NCI-H2107 treated with DMSO at 0.1 percent for 48 hours (cell line): ENCODE measurements around the gene MAML1.
A peak's percentile ranks its signal among the peaks of the same experiment; 100 is the strongest.

Experiments
- DNase-seq: peaks from one replicate; lab custom pipeline; 2025; ENCODE audit not compliant: unreplicated experiment; lab: John Stamatoyannopoulos, UW

The MAML1 gene

GRCh38 chr5:179802207-179802883 is 69.7 kb downstream of the MAML1 start:
- no peak for DNase-seq

- peak; percentile 70 for DNase-seq
These were observed 70.4 kb downstream of the MAML1 start for GRCh38 chr5:179802950-179803562.

GRCh38 chr5:179803651-179804554 is 71.3 kb downstream of the MAML1 start:
- DNase-seq: no peak

- no peak for DNase-seq
These were observed 71.9 kb downstream of the MAML1 start for GRCh38 chr5:179804555-179804947.

GRCh38 chr5:179805070-179805528 is 72.5 kb downstream of the MAML1 start:
- no peak for DNase-seq

GRCh38 chr5:179805529-179806249 is 73.1 kb downstream of the MAML1 start:
- DNase-seq: no peak

GRCh38 chr5:179806250-179807048 is 73.8 kb downstream of the MAML1 start, which contains the start of gene MGAT4B:
Gene MGAT4B, minus strand, starts transcription at chr5:179806866. Its CDS starts 283 bp downstream, at chr5:179806583.
- DNase-seq: no peak

- DNase-seq: no peak
These were observed 79.7 kb downstream of the MAML1 start for GRCh38 chr5:179812135-179812825.

GRCh38 chr5:179812997-179813607 is 80.5 kb downstream of the MAML1 start:
- no peak for DNase-seq

GRCh38 chr5:179814090-179814489 is 81.5 kb downstream of the MAML1 start:
- no peak for DNase-seq

GRCh38 chr5:179815491-179816249 is 83.0 kb downstream of the MAML1 start:
- DNase-seq: no peak

- DNase-seq: no peak
These were observed 83.8 kb downstream of the MAML1 start for GRCh38 chr5:179816401-179816795.

- no peak for DNase-seq
These were observed 84.3 kb downstream of the MAML1 start for GRCh38 chr5:179816796-179817469.

- DNase-seq: no peak
These were observed 84.8 kb downstream of the MAML1 start for GRCh38 chr5:179817470-179817840.

GRCh38 chr5:179817890-179818745 is 85.5 kb downstream of the MAML1 start:
- no peak for DNase-seq

GRCh38 chr5:179818746-179819295 is 86.2 kb downstream of the MAML1 start:
- DNase-seq: no peak
